AG09309 (cell line): ENCODE data around the gene MYO19.
"Not testable (repeated sequence)": the region's sequence is repeated elsewhere in the genome, so short reads cannot be mapped to it uniquely, and the experiment has no call there.

Experiments used
- DNase-seq: peaks from one replicate; pipeline ENCODE4 v3.0.0-alpha.2; 2010; ENCODE audit warnings: low read depth
- H3K4me3 ChIP-seq: 2 replicates; pipeline ENCODE4 v1.5.1; 2011; ENCODE audit warnings: mild to moderate bottlenecking, low read depth, low read length, moderate library complexity; ENCODE audit not compliant: control insufficient read depth
- CTCF ChIP-seq: IDR thresholded peaks from 2 replicates; pipeline ENCODE4 v1.5.1; 2011; ENCODE audit warnings: mild to moderate bottlenecking, low read depth, low read length, inconsistent platforms; ENCODE audit not compliant: insufficient read depth, control insufficient read depth; ENCODE audit errors: missing control alignments

Gene MYO19

GRCh38 chr17:36459601-36460000, 75.1 kb downstream of the MYO19 start:
- H3K4me3 ChIP-seq: no peak overlapping the region
- DNase-seq: no peak
- TF ChIP-seq CTCF: no peak

- TF ChIP-seq CTCF: no peak
- H3K4me3 ChIP-seq: no peak overlapping the region
- DNase-seq: no peak
Measured at GRCh38 chr17:36459045-36459444, 75.6 kb downstream of the MYO19 start.

GRCh38 chr17:36457701-36458100, 77.0 kb downstream of the MYO19 start:
- not testable (repeated sequence) for DNase-seq, H3K4me3 ChIP-seq

- H3K4me3 ChIP-seq, DNase-seq: not testable (repeated sequence)
Measured at GRCh38 chr17:36452888-36453287, 81.8 kb downstream of the MYO19 start.

GRCh38 chr17:36449997-36450396, 84.7 kb downstream of the MYO19 start:
- H3K4me3 ChIP-seq, DNase-seq: not testable (repeated sequence)
